H1 (cell line): Measurements from ENCODE around the gene REPIN1. TPM values are rescaled to one million over a fixed set of nuclear protein-coding genes. Genes with fewer than 3 reads are reported as not detected.
A peak's percentile ranks its signal among the peaks of the same experiment; 100 is the strongest.

ENCODE experiments used
- CTCF ChIA-PET: fragments of 300-600 bp; sonication (Branson Sonifier 250); formaldehyde crosslinking; loops from one replicate; lab custom pipeline; 2021; ENCODE audit not compliant: partially characterized antibody; lab: Charles Lee
- POLR2A ChIA-PET: fragments of 300-600 bp; sonication (Branson Sonifier 250); formaldehyde crosslinking; loops from one replicate; lab custom pipeline; 2021; ENCODE audit warnings: inconsistent platforms; ENCODE audit not compliant: partially characterized antibody; lab: Charles Lee
- DNase-seq, 2 experiments: peaks; one replicate each; pipeline versions ENCODE4 v3.0.0 to v3.0.0-alpha.2; 2010 to 2022; ENCODE audit warnings: low spot score in 2 of 2, low read depth in 1 of 2, mixed read lengths in 1 of 2
- FAIRE-seq: peaks from 2 replicates; lab custom pipeline; 2011; peaks lifted over from hg19 to GRCh38; lab: Jason Lieb, UNC
- H2AFZ ChIP-seq: 2 replicates; pipeline ENCODE4 v1.8.1; 2012; ENCODE audit warnings: low read length, inconsistent platforms
- H2AK5ac ChIP-seq: 2 replicates; pipeline ENCODE4 v1.6.1; 2013; ENCODE audit warnings: low read depth, low read length
- H2BK120ac ChIP-seq: replicated peaks from 2 replicates; pipeline ENCODE3; 2013; ENCODE audit warnings: low read depth, low read length, inconsistent platforms
- H2BK12ac ChIP-seq: 2 replicates; pipeline ENCODE4 v1.6.1; 2013; ENCODE audit warnings: low read depth, low read length
- H2BK15ac ChIP-seq: 2 replicates; pipeline ENCODE4 v1.6.1; 2013; ENCODE audit warnings: low read length
- H2BK20ac ChIP-seq: 2 replicates; pipeline ENCODE4 v1.6.1; 2013; ENCODE audit warnings: low read length
- H2BK5ac ChIP-seq: 2 replicates; pipeline ENCODE4 v1.6.1; 2013; ENCODE audit warnings: low read depth, low read length
- H3K14ac ChIP-seq: 2 replicates; pipeline ENCODE4 v1.6.1; 2013; ENCODE audit warnings: inconsistent platforms; ENCODE audit not compliant: insufficient read length
- H3K18ac ChIP-seq: 2 replicates; pipeline ENCODE4 v1.6.1; 2013; ENCODE audit warnings: low read length; ENCODE audit errors: extremely low read depth
- H3K23ac ChIP-seq: 2 replicates; pipeline ENCODE4 v1.6.1; 2013; ENCODE audit warnings: inconsistent platforms; ENCODE audit not compliant: insufficient read length
- H3K23me2 ChIP-seq: 2 replicates; pipeline ENCODE4 v1.6.1; 2013; ENCODE audit warnings: low read depth, low read length
- H3K27ac ChIP-seq: 2 replicates; pipeline ENCODE4 v1.6.1; 2011; ENCODE audit warnings: low read depth, low read length, inconsistent platforms
- H3K27me3 ChIP-seq, 4 experiments: replicated peaks in 1 of 4; 1 replicate in 1 of 4; 2 replicates in 3 of 4; pipeline versions ENCODE4 v1.6.1 to v1.8.1; 2011 to 2013; ENCODE audit warnings: low read length in 3 of 4, mild to moderate bottlenecking in 3 of 4, inconsistent platforms in 2 of 4, mixed read lengths in 2 of 4, moderate library complexity in 1 of 4; ENCODE audit not compliant: control insufficient read depth in 3 of 4, insufficient read depth in 3 of 4; ENCODE audit errors: extremely low read depth in 1 of 4
- H3K36me3 ChIP-seq, 4 experiments: 2 replicates each; pipeline versions ENCODE4 v1.6.1 to v1.8.1; 2011 to 2013; ENCODE audit warnings: mild to moderate bottlenecking in 4 of 4, low read length in 3 of 4, moderate library complexity in 2 of 4, control low read depth in 1 of 4, inconsistent platforms in 1 of 4; ENCODE audit not compliant: insufficient read depth in 4 of 4, control insufficient read depth in 2 of 4
- H3K4ac ChIP-seq: replicated peaks from 2 replicates; pipeline ENCODE3; 2013; ENCODE audit warnings: low read length, low read depth, mixed read lengths, inconsistent platforms; ENCODE audit not compliant: insufficient read length
- H3K4me1 ChIP-seq, 4 experiments: replicated peaks in 1 of 4; 1 replicate in 1 of 4; 2 replicates in 3 of 4; pipeline versions ENCODE4 v1.6.1 to v1.8.1; 2011 to 2013; ENCODE audit warnings: low read length in 3 of 4, inconsistent platforms in 2 of 4, mixed read lengths in 1 of 4; ENCODE audit not compliant: insufficient read depth in 4 of 4, control insufficient read depth in 3 of 4
- H3K4me2 ChIP-seq, 2 experiments: 2 replicates each; pipeline versions ENCODE4 v1.6.1 to v1.8.1; 2011 to 2013; ENCODE audit warnings: low read depth in 2 of 2, low read length in 2 of 2, control low read depth in 1 of 2, inconsistent platforms in 1 of 2, mild to moderate bottlenecking in 1 of 2; ENCODE audit not compliant: insufficient read depth in 1 of 2
- H3K4me3 ChIP-seq, 4 experiments: fragments of 200-600, 300-600 bp in 1 of 4; sonication (generic), shearing (Covaris generic), sonication (Bioruptor Twin) in 1 of 4; 2 replicates each; pipeline versions ENCODE4 v1.5.1 to v1.8.1; 2011 to 2016; ENCODE audit warnings: low read length in 4 of 4, low read depth in 3 of 4, control low read depth in 2 of 4, inconsistent platforms in 2 of 4, mild to moderate bottlenecking in 2 of 4, mixed read lengths in 1 of 4, moderate library complexity in 1 of 4; ENCODE audit not compliant: insufficient read depth in 2 of 4; ENCODE audit errors: extremely low read depth in 1 of 4
- H3K56ac ChIP-seq: replicated peaks from 2 replicates; pipeline ENCODE3; 2013; ENCODE audit warnings: low read depth, mild to moderate bottlenecking, mixed read lengths, low read length, inconsistent platforms; ENCODE audit not compliant: insufficient read length
- H3K79me1 ChIP-seq: 2 replicates; pipeline ENCODE4 v1.6.1; 2013; ENCODE audit warnings: low read depth, low read length, control low read depth
- H3K79me2 ChIP-seq, 2 experiments: 2 replicates each; pipeline versions ENCODE4 v1.6.1 to v1.8.1; 2012 to 2013; ENCODE audit warnings: low read length in 2 of 2, mild to moderate bottlenecking in 2 of 2, inconsistent platforms in 1 of 2; ENCODE audit not compliant: insufficient read depth in 2 of 2, control insufficient read depth in 1 of 2
- H3K9ac ChIP-seq, 4 experiments: replicated peaks in 1 of 4; 1 replicate in 1 of 4; 2 replicates in 3 of 4; pipeline versions ENCODE4 v1.6.1 to v1.8.1; 2011 to 2013; ENCODE audit warnings: low read depth in 3 of 4, low read length in 3 of 4, control low read depth in 2 of 4, mild to moderate bottlenecking in 2 of 4, moderate library complexity in 2 of 4, inconsistent platforms in 1 of 4; ENCODE audit errors: extremely low read depth in 1 of 4
- H3K9me3 ChIP-seq, 2 experiments: 2 replicates each; pipeline versions ENCODE4 v1.6.1 to v1.8.1; 2012 to 2013; ENCODE audit warnings: mild to moderate bottlenecking in 2 of 2, moderate library complexity in 2 of 2, control low read depth in 1 of 2, inconsistent platforms in 1 of 2, low read depth in 1 of 2, low read length in 1 of 2, mixed read lengths in 1 of 2; ENCODE audit not compliant: insufficient read depth in 2 of 2
- H4K20me1 ChIP-seq, 2 experiments: replicated peaks in 1 of 2; 2 replicates each; pipeline versions ENCODE3 to v1.8.1; 2011 to 2013; ENCODE audit warnings: inconsistent platforms in 2 of 2, low read length in 2 of 2, mild to moderate bottlenecking in 1 of 2; ENCODE audit not compliant: insufficient read depth in 2 of 2, control insufficient read depth in 1 of 2
- H4K5ac ChIP-seq: 2 replicates; pipeline ENCODE4 v1.6.1; 2013; ENCODE audit warnings: low read length, low read depth, mixed read lengths, inconsistent platforms; ENCODE audit not compliant: insufficient read length
- H4K8ac ChIP-seq: 2 replicates; pipeline ENCODE4 v1.8.0; 2013; ENCODE audit warnings: mild to moderate bottlenecking, moderate library complexity, low read length, inconsistent platforms; ENCODE audit not compliant: insufficient read depth; ENCODE audit errors: extremely low read depth
- H4K91ac ChIP-seq: replicated peaks from 2 replicates; pipeline ENCODE3; 2013; ENCODE audit warnings: low read length, mixed read lengths, inconsistent platforms; ENCODE audit not compliant: insufficient read length
- ASH2L ChIP-seq: fragments of 200-600, 300-600 bp; sonication (generic); IDR thresholded peaks from one replicate; pipeline ENCODE4 v1.7.1; 2017; ENCODE audit warnings: low read length
- EP300 ChIP-seq, 2 experiments: IDR thresholded peaks; 1 replicate in 1 of 2; 2 replicates in 1 of 2; pipeline ENCODE4 v1.6.1; 2011 to 2012; ENCODE audit warnings: low read depth in 2 of 2, low read length in 2 of 2, mild to moderate bottlenecking in 2 of 2, borderline replicate concordance in 1 of 2, inconsistent platforms in 1 of 2, moderate library complexity in 1 of 2
- NANOG ChIP-seq: IDR thresholded peaks from 2 replicates; pipeline ENCODE4 v1.6.1; 2011; ENCODE audit warnings: low read length, low read depth, mild to moderate bottlenecking, inconsistent platforms; ENCODE audit not compliant: insufficient read depth, poor library complexity, severe bottlenecking
- WGBS, 2 experiments: shearing (Covaris generic) in 1 of 2; methylation state at CpG; one replicate each; pipeline versions ENCODE4 v1.1.6 to v1.1.7; 2013 to 2015; ENCODE audit warnings: low lambda C conversion rate in 2 of 2, mixed read lengths in 2 of 2, inconsistent platforms in 1 of 2, low coverage in 1 of 2, missing lambda C conversion rate in 1 of 2; ENCODE audit not compliant: insufficient replicate concordance in 2 of 2, insufficient coverage in 1 of 2, insufficient read length in 1 of 2; ENCODE audit errors: extremely low coverage in 1 of 2, missing lambda C conversion rate in 1 of 2; 5-methylcytosine and 5-hydroxymethylcytosine counted together
- polyA plus RNA-seq, 7 experiments: library from polyadenylated mRNA; depleted of rRNA in 3 of 7; stranded (reverse) in 5 of 7; unstranded in 2 of 7; fragments of >200 nt in 5 of 7; fragments of 200-250 nt in 2 of 7; gene quantifications; 1 replicate in 5 of 7; 2 replicates in 1 of 7; 4 replicates in 1 of 7; pipeline versions ENCODE4 v1.2.1 to v1.2.3, GENCODE V29; 2011 to 2013; ENCODE audit warnings: missing spikeins in 2 of 7, mixed read lengths in 2 of 7
- total RNA-seq: library from RNA; stranded (reverse); fragmentation: NEBNext Ultra II Directional; extraction: Animal tissue kit (Norgen Biotek cat#: 25700); gene quantifications from 2 replicates; pipeline ENCODE4 v1.2.1, GENCODE V29; 2021
- TF ChIP-seq, protein P1 (sequence below): IDR thresholded peaks from 2 replicates; pipeline ENCODE4 v1.6.1; 2011; ENCODE audit warnings: low read depth, mild to moderate bottlenecking, low read length; ENCODE audit not compliant: insufficient read depth

REPIN1 gene
- total and polyA plus RNA-seq, 2 of the 8 experiments (the other 6 are each of a cell fraction or from before 2014, with no cell fraction given): 98.6 to 125 TPM

DNA sequence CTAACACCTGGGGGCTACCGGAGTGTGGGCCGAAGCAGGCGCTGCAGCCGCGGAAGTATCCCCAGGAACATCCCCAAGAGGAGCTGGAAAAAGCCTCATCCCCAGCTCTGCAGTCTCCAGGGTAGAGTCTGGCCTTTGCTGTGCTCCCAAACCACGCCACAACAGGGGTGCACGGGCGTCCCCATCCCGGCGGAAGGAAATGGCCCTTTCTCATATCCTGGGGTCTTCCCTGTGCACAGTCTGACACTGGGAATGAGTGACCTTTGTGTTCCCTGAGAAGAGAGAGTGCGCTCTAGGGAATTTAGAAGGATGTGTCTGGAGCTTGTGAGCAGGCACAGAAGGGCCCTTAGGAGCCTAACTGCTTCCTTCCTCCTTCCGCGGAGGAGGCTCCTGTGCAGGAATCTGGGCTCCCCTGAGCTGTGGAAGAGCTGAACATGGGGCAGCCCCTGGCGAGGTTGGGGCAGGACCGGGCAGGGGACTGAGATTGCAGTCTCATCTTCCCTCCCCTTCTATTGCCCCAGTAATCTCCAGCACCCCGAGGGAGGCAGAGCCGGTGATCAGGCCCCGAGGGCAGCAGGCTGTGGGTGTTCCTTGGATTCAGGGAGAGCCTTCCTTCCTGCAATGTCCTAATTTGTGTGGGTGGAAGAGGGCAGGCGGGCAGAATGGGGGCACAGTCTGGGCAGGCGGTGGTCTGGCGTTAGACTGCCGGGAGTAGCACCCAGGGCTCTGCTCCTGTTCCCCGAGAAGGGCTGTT is 1.3 kb downstream of the REPIN1 start:
- DNase-seq: no peak
- peaks cover 11% of the 10 kb centered on the region; the same call in 1 of the 2 replicates for H3K23me2 ChIP-seq

More for the DNA sequence above, 1.3 kb downstream of the REPIN1 start:
- Histone ChIP-seq H2AFZ (no peak overlapping the region), H4K5ac (peak overlapping the region; percentile 70), H3K4me2 (peak overlapping the region; percentile 92 to 99), H3K79me2 (peaks cover 7 to 54% of the 10 kb centered on the region in 2 experiments; a peak in 3 of 4 replicates), H3K18ac (peak overlapping the region; percentile 99), H2BK15ac (peak overlapping the region; percentile 75; the same call in 1 of the 2 replicates), H2BK5ac (peak overlapping the region; percentile 99), H3K4me3 (peak overlapping the region; percentile 63 to 78 (median 69)), H3K27ac (peak overlapping the region; percentile 95), H4K20me1 (peaks cover 2 to 15% of the 10 kb centered on the region in 2 experiments), H3K56ac (peak overlapping the region; percentile 34), H3K14ac (no peak overlapping the region), H3K23ac (no peak overlapping the region), H2BK20ac (peak overlapping the region; percentile 29; the same call in 1 of the 2 replicates), H4K91ac (peak overlapping the region; percentile 30), H3K79me1 (peaks cover 18% of the 10 kb centered on the region), H4K8ac (no peak overlapping the region), H2BK12ac (peak overlapping the region; percentile 93), H3K27me3 (no peaks in the 10 kb centered on the region)
- WGBS, 2 experiments: 76% methylated on average over 22 of the region's 23 CpGs; no CpG with 5 or more reads in 1 of the 2 experiments
- CTCF ChIA-PET: interaction anchor here (0.6 to 5.6 kb wide), 16 partner anchors 8 to 84 kb away, joined by 3 to 32 read pairs (median 4); no protein-coding TSS in a partner anchor
- TF ChIP-seq, protein P1, sequence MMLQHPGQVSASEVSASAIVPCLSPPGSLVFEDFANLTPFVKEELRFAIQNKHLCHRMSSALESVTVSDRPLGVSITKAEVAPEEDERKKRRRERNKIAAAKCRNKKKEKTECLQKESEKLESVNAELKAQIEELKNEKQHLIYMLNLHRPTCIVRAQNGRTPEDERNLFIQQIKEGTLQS: no peak
- TF ChIP-seq NANOG (no peak), EP300 (IDR thresholded peaks at IDR 0.05; ENCODE audit: borderline replicate concordance in 1 of 2, low read depth in 2 of 2, low read length in 2 of 2) (no peak), ASH2L (no peak)
- TF ChIP-seq, all 59 proteins: peak for 0
- H3K9me3 ChIP-seq: no peaks in the 10 kb centered on the region
- POLR2A ChIA-PET: interaction anchor here (0.9 to 8.6 kb wide), 21 partner anchors 6 to 609 kb away, joined by 3 to 230 read pairs (median 11); partner anchors contain the start of gene RARRES2
- peaks cover 16 to 49% (median 31%) of the 10 kb centered on the region in 4 experiments for H3K36me3 ChIP-seq
- peak overlapping the region; percentile 50 for H3K4ac ChIP-seq
- H3K4me1 ChIP-seq: peaks cover 2 to 26% (median 12%) of the 10 kb centered on the region in 4 experiments
- no peak for FAIRE-seq
- H3K9ac ChIP-seq: peak overlapping the region; percentile 64 to 85 (median 75)
- no peak overlapping the region for H2BK120ac ChIP-seq
- H2AK5ac ChIP-seq: peak overlapping the region; percentile 89
